Esophagus (tissue), 2 donors: ENCODE results near the gene CLTA. TPM values are rescaled to one million over a fixed set of nuclear protein-coding genes. Genes with fewer than 3 reads are reported as not detected.
"Not testable (repeated sequence)": the region's sequence is repeated elsewhere in the genome, so short reads cannot be mapped to it uniquely, and the experiment has no call there.

Source experiments
- H3K27ac ChIP-seq, 2 donors: one replicate each; pipeline ENCODE4 v1.5.1; 2013; ENCODE audit warnings: low read depth in 2 of 2, mild to moderate bottlenecking in 2 of 2, inconsistent platforms in 1 of 2, low read length in 1 of 2, moderate library complexity in 1 of 2
- H3K27me3 ChIP-seq, 2 donors: one replicate each; pipeline ENCODE4 v1.6.1; 2013; ENCODE audit warnings: low read length in 2 of 2, control low read depth in 1 of 2, mild to moderate bottlenecking in 1 of 2; ENCODE audit not compliant: insufficient read depth in 2 of 2, control insufficient read depth in 1 of 2
- H3K36me3 ChIP-seq, 2 donors: one replicate each; pipeline ENCODE4 v1.6.1; 2013; ENCODE audit warnings: low read length in 1 of 2; ENCODE audit not compliant: control insufficient read depth in 2 of 2, insufficient read depth in 2 of 2
- H3K4me1 ChIP-seq, 2 donors: one replicate each; pipeline ENCODE4 v1.6.1; 2013; ENCODE audit warnings: low read length in 1 of 2; ENCODE audit not compliant: control insufficient read depth in 2 of 2, insufficient read depth in 2 of 2
- H3K4me3 ChIP-seq, 2 donors: one replicate each; pipeline ENCODE4 v1.5.1; 2013; ENCODE audit warnings: low read length in 2 of 2, mild to moderate bottlenecking in 2 of 2, low read depth in 1 of 2, moderate library complexity in 1 of 2
- H3K9me3 ChIP-seq, 2 donors: one replicate each; pipeline ENCODE4 v1.6.1; 2013; ENCODE audit warnings: mild to moderate bottlenecking in 2 of 2, low read depth in 1 of 2, low read length in 1 of 2, moderate library complexity in 1 of 2; ENCODE audit not compliant: control insufficient read depth in 2 of 2, insufficient read depth in 1 of 2
- WGBS, 2 donors: extraction: QIAGEN DNeasy Blood & Tissue Kit; methylation state at CpG; one replicate each; pipeline ENCODE4 v1.1.7; 2013; 5-methylcytosine and 5-hydroxymethylcytosine counted together
- polyA plus RNA-seq, 2 donors: library from polyadenylated mRNA; stranded (reverse); fragments of 200-250 nt; gene quantifications; one replicate each; pipeline ENCODE4 v1.2.3, GENCODE V29; 2013
- donor health status: healthy with polysubstance abuse.
- donor health status: Bipolar disorder and iron deficiency.

The CLTA gene
- polyA plus RNA-seq, 2 donors: 93.2 to 202 TPM

DNA sequence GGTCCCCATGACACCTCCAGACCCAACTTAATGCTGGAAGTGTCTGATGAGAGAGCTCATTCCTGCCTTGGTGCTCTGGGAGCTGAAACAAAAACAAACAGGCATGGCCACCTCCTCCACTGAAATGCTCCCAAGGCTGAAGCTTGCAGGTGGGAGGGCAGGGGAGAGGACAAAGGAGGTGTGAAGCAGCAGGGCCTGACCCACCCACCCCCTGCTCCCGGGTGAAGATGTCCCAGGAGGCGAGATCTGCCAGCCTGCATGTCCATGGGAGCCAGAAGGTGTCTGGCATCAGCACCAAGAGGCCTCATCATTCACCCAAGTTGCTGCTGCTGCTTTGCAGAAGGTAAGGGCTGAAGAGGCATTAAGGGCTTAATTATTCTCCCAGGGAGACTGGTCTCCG lies 25.7 kb upstream of the CLTA start:
- Histone ChIP-seq H3K36me3 (no peaks in the 10 kb centered on the region), H3K27ac (no peak overlapping the region), H3K4me1 (no peaks in the 10 kb centered on the region), H3K4me3 (no peak overlapping the region), H3K9me3 (no peaks in the 10 kb centered on the region), H3K27me3 (no peaks in the 10 kb centered on the region)
- 62 to 71% methylated on average over 3 of the region's 3 CpGs for WGBS, 2 donors

DNA sequence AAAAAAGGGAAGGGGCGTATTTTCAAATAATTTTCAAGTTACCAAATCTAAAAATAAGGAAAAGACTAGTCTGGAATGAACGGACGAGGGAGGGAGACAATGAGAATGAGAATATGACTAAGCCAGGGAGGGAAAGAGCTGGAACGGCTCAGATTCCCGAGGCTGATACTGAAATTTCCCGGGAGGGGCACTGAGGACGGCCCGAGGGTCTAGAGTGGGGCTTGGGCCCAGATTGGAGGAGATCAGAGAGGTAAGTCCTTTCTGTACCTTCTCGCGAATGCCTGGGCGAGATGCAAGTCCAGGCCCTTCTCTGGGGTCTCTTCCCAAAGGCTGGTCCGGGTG lies 24.9 kb upstream of the CLTA start:
- Histone ChIP-seq H3K27ac (peak overlapping the region; percentile 36 to 40), H3K4me1 (no peaks in the 10 kb centered on the region), H3K9me3 (no peaks in the 10 kb centered on the region), H3K4me3 (peak overlapping the region in 1 of 2 donors; percentile 42), H3K27me3 (no peaks in the 10 kb centered on the region), H3K36me3 (no peaks in the 10 kb centered on the region)
- 25 to 45% methylated on average over 12 of the region's 12 CpGs for WGBS, 2 donors

DNA sequence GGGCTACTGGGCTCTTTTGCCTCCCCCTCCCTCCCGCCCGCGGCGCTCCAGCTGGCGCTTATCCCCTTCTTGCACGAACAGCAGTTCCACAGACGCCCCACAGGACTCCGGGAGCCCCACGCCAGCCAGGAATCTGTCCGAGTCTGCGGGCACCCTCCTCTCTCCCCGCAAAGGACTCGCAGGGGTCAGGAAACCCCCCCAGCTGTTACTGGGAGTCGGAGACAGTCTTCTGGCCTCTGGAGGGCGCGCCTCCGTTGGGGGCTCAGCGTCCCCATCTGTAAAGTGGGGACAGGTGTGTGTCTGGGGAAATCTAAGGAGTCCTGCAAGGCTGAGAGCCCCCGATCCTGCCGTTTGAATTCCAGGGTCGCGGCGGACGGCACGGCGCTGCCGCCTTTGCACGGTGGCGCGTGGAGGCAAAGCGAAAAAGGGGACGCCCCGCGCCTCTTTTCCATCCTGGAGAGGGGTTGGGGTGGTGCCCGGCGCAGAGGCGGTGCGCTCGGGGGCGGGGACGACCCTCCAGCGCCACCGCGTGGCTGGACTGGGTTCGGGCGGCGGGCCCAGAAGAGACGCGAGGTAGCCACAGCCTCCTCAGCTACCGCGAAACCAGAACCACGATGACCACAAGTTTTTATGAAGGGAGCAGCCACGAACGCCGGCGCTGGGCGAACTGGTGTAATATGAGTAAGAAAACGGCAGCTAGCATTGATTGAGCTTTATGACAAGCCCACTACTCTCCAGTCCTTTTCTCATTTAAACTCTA lies 24.4 kb upstream of the CLTA start:
- peak overlapping the region; percentile 36 to 40 for H3K27ac ChIP-seq
- H3K4me3 ChIP-seq: peak overlapping the region; percentile 42 to 50
- H3K36me3 ChIP-seq: no peaks in the 10 kb centered on the region
- WGBS, 2 donors: 4% methylated on average over 53 to 58 of the region's 58 CpGs
- no peaks in the 10 kb centered on the region for H3K4me1 ChIP-seq
- H3K27me3 ChIP-seq: no peaks in the 10 kb centered on the region
- no peaks in the 10 kb centered on the region for H3K9me3 ChIP-seq

DNA sequence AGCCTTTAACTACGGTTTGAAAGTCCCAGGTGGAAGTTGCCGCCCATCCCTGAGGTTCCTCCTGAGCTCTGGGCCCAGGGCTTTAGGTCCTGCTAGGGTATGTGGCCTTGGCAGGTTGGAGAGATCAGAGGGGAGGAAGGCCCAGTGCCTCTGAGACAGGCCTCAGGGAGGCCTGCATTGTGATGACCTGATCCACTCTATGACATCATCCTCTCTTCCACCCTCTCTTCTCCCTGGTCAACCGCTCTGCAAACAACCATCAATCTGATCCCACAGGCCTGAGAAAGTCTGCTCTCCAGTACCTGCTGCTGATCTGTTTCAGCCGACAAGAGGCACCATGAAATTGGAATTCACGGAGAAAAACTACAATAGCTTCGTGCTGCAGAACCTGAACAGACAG lies 21.6 kb upstream of the CLTA start, which contains the start of gene CCIN:
CCIN (plus strand) TSS at position 223 of the 400 bp plus-strand sequence; CDS start at position 338, 115 bp downstream.
- H3K27me3 ChIP-seq: no peaks in the 10 kb centered on the region
- no peaks in the 10 kb centered on the region for H3K4me1 ChIP-seq
- 88 to 92% methylated on average over 6 of the region's 6 CpGs for WGBS, 2 donors
- no peak within 1 kb of the TSS for H3K4me3 ChIP-seq
- no peaks in the 10 kb centered on the region for H3K36me3 ChIP-seq
- no peak within 1 kb of the TSS for H3K27ac ChIP-seq
- H3K9me3 ChIP-seq: no peaks in the 10 kb centered on the region

DNA sequence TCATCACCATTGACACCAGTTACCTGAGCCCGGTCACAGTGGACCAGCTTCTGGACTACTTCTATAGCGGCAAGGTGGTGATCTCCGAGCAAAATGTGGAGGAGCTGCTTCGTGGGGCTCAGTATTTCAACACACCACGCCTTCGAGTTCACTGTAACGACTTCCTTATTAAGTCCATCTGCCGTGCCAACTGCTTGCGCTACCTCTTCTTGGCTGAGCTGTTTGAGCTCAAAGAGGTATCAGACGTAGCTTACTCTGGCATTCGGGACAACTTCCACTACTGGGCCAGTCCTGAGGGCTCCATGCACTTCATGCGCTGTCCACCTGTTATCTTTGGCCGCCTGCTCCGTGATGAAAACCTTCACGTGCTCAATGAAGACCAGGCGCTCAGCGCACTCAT lies 21.0 kb upstream of the CLTA start:
- 90 to 93% methylated on average over 17 of the region's 17 CpGs for WGBS, 2 donors
- H3K4me1 ChIP-seq: no peaks in the 10 kb centered on the region

DNA sequence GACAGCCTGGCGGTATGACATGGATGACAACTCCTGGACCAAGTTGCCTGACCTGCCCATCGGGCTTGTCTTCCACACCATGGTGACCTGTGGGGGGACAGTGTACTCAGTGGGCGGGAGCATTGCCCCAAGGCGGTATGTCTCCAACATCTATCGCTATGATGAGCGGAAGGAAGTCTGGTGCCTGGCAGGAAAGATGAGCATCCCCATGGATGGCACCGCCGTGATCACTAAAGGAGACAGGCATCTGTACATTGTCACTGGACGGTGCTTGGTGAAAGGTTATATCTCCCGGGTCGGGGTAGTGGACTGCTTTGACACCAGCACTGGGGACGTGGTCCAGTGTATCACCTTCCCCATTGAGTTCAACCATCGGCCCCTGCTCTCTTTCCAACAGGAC lies 20.2 kb upstream of the CLTA start:
- H3K27me3 ChIP-seq: no peaks in the 10 kb centered on the region
- H3K9me3 ChIP-seq: no peaks in the 10 kb centered on the region
- WGBS, 2 donors: 94 to 97% methylated on average over 13 of the region's 13 CpGs
- H3K36me3 ChIP-seq: no peaks in the 10 kb centered on the region
- H3K4me3 ChIP-seq: no peak overlapping the region
- H3K27ac ChIP-seq: no peak overlapping the region
- no peaks in the 10 kb centered on the region for H3K4me1 ChIP-seq

More for the DNA sequence above, 21.0 kb upstream of the CLTA start:
- Histone ChIP-seq H3K27me3 (no peaks in the 10 kb centered on the region), H3K36me3 (no peaks in the 10 kb centered on the region), H3K4me3 (no peak overlapping the region), H3K27ac (no peak overlapping the region), H3K9me3 (no peaks in the 10 kb centered on the region)

DNA sequence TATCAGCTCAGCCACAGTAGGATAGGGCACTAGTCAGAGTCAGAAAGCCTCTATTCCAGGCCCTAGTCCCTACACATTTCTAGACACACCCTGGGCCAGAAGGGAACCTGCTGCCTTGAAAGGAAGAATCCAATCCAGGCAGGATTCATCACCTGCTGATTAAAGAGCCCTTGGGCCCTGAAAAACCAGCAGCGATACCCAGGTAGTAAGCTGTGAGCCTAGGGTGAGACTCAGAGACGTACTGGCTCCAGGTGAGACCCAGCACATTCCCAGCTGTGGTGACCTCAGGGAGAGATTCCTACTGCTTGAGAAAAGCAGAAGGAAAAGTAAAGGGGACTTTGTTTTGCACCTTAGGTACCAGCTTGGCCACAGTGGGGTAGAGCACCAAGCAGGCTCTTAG lies 16.9 kb upstream of the CLTA start:
- Histone ChIP-seq H3K9me3 (no peaks in the 10 kb centered on the region), H3K27me3 (no peaks in the 10 kb centered on the region), H3K27ac (no peak overlapping the region), H3K4me1 (no peaks in the 10 kb centered on the region), H3K36me3 (no peaks in the 10 kb centered on the region), H3K4me3 (no peak overlapping the region)
- 91 to 98% methylated on average over 2 of the region's 2 CpGs for WGBS, 2 donors

DNA sequence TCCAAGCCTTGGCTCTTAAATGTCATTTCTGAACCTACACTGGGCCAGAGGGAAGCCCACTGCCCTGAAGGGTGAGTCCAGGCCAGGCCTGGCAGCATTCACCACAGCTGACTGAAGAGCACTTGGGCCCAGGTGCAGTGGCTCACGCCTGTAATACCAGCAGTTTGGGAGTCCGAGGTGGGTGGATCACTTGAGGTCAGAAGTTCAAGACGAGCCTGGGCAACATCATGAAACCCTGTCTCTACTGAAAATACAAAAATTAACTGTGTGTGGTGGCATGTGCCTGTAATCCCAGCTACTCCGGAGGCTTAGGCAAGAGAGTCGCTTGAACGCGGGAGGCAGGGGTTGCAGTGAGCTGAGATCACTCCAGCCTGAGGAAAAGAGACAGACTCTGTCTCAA lies 16.4 kb upstream of the CLTA start:
- WGBS, 2 donors: 81 to 85% methylated on average over 7 of the region's 7 CpGs

DNA sequence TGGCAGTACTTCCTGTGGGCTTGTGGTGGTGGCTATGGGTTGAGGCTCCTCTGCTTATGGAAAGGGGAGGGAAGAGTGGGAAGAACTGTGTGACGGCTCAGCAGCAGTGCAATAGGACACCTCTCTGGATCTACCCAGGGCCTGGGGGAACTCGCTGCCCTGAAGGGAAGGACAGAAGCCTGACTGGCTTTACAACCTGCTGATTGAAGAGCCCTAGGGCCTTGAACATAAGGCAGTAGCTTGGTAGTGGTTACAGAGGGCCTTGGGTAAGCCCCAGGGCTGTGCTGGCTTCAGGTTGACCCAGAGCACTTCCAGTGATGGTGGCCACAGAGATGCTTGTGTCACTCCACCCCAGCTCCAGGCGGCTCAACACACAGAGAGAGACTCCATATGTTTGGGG lies 16.0 kb upstream of the CLTA start:
- Histone ChIP-seq H3K9me3 (no peaks in the 10 kb centered on the region), H3K4me1 (no peaks in the 10 kb centered on the region), H3K4me3 (no peak overlapping the region), H3K36me3 (no peaks in the 10 kb centered on the region), H3K27me3 (no peaks in the 10 kb centered on the region), H3K27ac (no peak overlapping the region)
- 81 to 82% methylated on average over 3 of the region's 3 CpGs for WGBS, 2 donors

More for the DNA sequence above, 16.4 kb upstream of the CLTA start:
- Histone ChIP-seq H3K9me3 (no peaks in the 10 kb centered on the region), H3K4me3 (no peak overlapping the region), H3K27me3 (no peaks in the 10 kb centered on the region), H3K36me3 (no peaks in the 10 kb centered on the region), H3K4me1 (no peaks in the 10 kb centered on the region), H3K27ac (no peak overlapping the region)

DNA sequence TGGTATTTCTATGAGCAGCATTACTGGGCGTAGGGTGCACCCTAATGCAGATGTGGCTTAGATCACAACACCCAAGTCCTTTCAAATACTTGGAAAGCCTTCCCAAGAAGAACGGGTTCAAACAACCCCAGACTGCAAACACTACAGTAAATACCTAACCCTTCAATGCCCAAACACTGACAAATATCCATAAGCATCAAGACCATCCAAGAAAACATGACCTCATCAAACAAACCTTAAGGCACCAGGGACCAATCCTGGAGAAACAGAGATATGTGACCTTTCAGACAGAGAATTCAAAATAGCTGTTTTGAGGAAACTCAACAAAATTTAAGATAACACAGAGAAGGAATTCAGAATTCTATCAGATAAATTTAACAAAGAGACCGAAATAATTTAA lies 15.5 kb upstream of the CLTA start:
- H3K4me1 ChIP-seq, H3K9me3 ChIP-seq, H3K4me3 ChIP-seq, H3K27me3 ChIP-seq, H3K27ac ChIP-seq, H3K36me3 ChIP-seq: not testable (repeated sequence)
- WGBS, 2 donors: 90 to 91% methylated on average over 3 of the region's 3 CpGs
